T47D (cell line): ENCODE results near the gene ABCG1.

Source experiments
- DNase-seq, 2 experiments: peaks; one replicate each; pipeline versions ENCODE4 v3.0.0 to v3.0.0-alpha.2; 2011 to 2012; ENCODE audit warnings: low read depth in 1 of 2, low spot score in 1 of 2
- JUND ChIP-seq: IDR thresholded peaks from 2 replicates; pipeline ENCODE4 v1.6.1; 2012; ENCODE audit warnings: low read depth
- in situ Hi-C: cut with HindIII; loops from 2 replicates; pipeline ENCODE4 v1.10.0; 2016; ENCODE audit warnings: low sequenced_read_pairs, low pct_unique_long_range_greater_than_20kb

Gene ABCG1

GRCh38 chr21:42301371-42302075 is 82.6 kb downstream of the ABCG1 start:
- DNase-seq: no peak
- no peak for TF ChIP-seq JUND
- in situ Hi-C loops: no loop called here

- in situ Hi-C loops: no loop called here
- no peak for TF ChIP-seq JUND
- no peak for DNase-seq
Observed at GRCh38 chr21:42302076-42302650, 83.2 kb downstream of the ABCG1 start.

GRCh38 chr21:42302794-42303193 is 83.9 kb downstream of the ABCG1 start:
- in situ Hi-C loops: no loop called here
- TF ChIP-seq JUND: no peak
- no peak for DNase-seq

GRCh38 chr21:42303443-42303842 is 84.5 kb downstream of the ABCG1 start:
- no peak for TF ChIP-seq JUND
- DNase-seq: no peak
- in situ Hi-C loops: no loop called here

GRCh38 chr21:42304556-42305454 is 85.9 kb downstream of the ABCG1 start:
- no peak for DNase-seq

GRCh38 chr21:42305707-42306147 is 86.8 kb downstream of the ABCG1 start:
- in situ Hi-C loops: no loop called here
- TF ChIP-seq JUND: no peak
- DNase-seq: no peak

More at GRCh38 chr21:42304556-42305454, 85.9 kb downstream of the ABCG1 start:
- in situ Hi-C loops: no loop called here
- no peak for TF ChIP-seq JUND

- no peak for DNase-seq
- in situ Hi-C loops: no loop called here
- TF ChIP-seq JUND: no peak
Observed at GRCh38 chr21:42306366-42307035, 87.6 kb downstream of the ABCG1 start.

- DNase-seq: no peak
- no peak for TF ChIP-seq JUND
- in situ Hi-C loops: no loop called here
Observed at GRCh38 chr21:42307106-42307505, 88.2 kb downstream of the ABCG1 start.

GRCh38 chr21:42308161-42308913 is 89.4 kb downstream of the ABCG1 start:
- in situ Hi-C loops: no loop called here
- no peak for TF ChIP-seq JUND
- DNase-seq: no peak

- peak; percentile 66 to 77 for DNase-seq
- in situ Hi-C loops: no loop called here
- no peak for TF ChIP-seq JUND
Observed at GRCh38 chr21:42308914-42309752, 90.2 kb downstream of the ABCG1 start.

- DNase-seq: peak; percentile 56 to 66
- in situ Hi-C loops: no loop called here
- no peak for TF ChIP-seq JUND
Observed at GRCh38 chr21:42309753-42310213, 90.8 kb downstream of the ABCG1 start.
